Ovary (tissue), 3 donors: Measurements from ENCODE around the gene CTPS2.

ENCODE experiments used
- CTCF ChIP-seq, 3 donors: fragments of 450-650 bp in 2 of 3; fragments of 200-600 bp in 1 of 3; IDR thresholded peaks; one replicate each; pipeline versions ENCODE4 v1.5.1 to v1.8.0; 2016 to 2022; ENCODE audit warnings: antibody characterized with exemption in 3 of 3, mild to moderate bottlenecking in 1 of 3
- EP300 ChIP-seq: sonication (generic); formaldehyde crosslinking; IDR thresholded peaks from one replicate; pipeline ENCODE4 v1.6.1; 2017; ENCODE audit warnings: antibody characterized with exemption
- POLR2A ChIP-seq: fragments of 450-650 bp; IDR thresholded peaks from one replicate; pipeline ENCODE4 v1.6.1; 2017; ENCODE audit warnings: antibody characterized with exemption, mild to moderate bottlenecking, moderate library complexity
- donor health status: DM: no; HTN: no; CAD: no.

- no peak for TF ChIP-seq CTCF (IDR thresholded peaks at IDR 0.05)
- no peak for TF ChIP-seq POLR2A
- no peak for TF ChIP-seq EP300
Observed at GRCh38 chrX:16699389-16699788, 13.1 kb downstream of the CTPS2 start.
